Urothelium cell line (cell line): Measurements from ENCODE around the gene MATCAP1.

Source experiments
- DNase-seq: peaks from one replicate; pipeline ENCODE4 v3.0.0; 2011; ENCODE audit warnings: low spot score, mixed read lengths
- FAIRE-seq: peaks from 2 replicates; lab custom pipeline; 2011; peaks lifted over from hg19 to GRCh38; lab: Jason Lieb, UNC

MATCAP1 gene

DNA sequence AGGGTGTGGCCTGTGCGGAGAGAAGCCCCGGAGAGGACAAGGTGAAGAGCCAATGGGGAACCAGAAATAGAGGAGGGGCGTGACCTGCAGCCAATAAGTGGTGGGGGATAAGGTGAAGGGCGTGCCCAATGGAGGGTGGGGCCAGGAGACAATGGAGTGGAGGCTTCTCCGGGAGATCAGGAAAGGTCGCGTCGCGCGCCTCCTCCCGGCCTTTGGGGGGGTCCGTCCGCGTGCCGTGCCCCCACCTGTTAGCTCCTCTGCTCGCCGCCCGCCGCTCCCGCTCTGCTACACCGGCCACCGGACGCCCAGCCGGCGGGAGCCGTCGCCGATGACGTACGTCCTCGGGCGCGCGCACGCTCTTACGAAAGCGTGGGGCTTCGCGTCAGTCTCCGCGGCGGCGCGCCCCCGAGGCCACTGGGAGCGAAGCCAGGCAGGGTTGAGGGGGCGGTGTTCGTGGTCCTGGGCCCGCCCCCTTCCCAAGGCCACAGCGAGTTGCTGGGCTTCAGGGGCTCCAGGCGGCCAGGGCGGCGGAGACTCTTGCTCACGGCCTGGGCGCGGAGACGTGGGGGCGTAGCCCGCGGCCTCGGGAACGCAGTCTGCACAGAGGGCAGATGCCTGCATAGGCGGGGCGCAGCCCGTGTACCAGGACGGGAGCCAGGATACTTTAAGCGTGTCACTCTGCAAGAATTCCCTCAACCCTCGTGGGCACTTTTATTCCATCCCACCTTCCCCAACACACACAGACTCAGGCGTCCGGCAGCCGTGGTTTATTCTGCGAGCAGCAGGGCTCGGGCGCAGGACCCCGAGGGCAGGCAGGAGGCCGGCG lies at the start of gene MATCAP1:
TSS of gene MATCAP1 (minus strand) at position 337 of the 826 bp plus-strand sequence. CDS start 3,353 bp downstream, outside the sequence.
- DNase-seq (peak; percentile 99), FAIRE-seq (peak; percentile 98)

DNA sequence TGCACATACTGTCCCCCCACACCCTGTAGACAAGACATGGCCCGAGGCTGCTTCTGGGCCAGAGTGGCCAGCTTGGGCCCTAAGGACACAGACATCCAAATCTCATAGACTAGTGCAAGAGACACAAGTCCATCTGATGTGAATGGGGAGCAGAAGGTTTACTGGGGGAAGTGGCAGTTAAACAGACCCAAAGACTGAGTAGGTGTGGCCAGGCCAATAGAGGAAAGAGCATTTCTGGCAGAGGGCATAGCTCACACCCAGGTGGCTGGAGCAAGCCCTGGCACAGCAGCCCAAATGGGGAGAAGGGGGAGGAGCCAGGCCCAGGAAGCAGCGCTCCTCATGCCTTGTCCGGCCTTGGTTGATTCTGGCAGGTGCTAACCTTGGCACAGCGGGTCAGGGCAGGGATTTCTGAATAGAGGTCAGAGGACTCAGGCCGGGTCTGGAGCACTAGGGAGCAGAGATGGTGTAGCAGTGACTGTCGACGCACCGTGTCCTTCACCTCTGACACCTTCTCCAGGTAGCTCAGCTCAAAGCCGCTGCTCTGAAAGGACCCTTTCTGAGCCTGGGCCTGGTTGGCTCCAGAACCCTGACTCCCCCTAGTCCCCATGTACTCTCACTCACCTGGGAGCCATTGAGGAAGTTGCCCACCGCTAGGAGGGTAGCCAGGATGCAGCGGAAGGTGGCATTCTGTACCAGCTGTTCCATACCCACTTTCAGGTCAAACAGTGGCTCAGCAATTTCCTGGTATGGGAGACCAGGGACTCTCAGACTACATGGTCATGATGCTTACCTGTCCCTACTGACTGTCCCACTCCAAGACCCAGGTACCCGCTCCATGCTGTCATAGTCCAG lies 47.3 kb upstream of the MATCAP1 start:
- no peak for DNase-seq
- FAIRE-seq: no peak

DNA sequence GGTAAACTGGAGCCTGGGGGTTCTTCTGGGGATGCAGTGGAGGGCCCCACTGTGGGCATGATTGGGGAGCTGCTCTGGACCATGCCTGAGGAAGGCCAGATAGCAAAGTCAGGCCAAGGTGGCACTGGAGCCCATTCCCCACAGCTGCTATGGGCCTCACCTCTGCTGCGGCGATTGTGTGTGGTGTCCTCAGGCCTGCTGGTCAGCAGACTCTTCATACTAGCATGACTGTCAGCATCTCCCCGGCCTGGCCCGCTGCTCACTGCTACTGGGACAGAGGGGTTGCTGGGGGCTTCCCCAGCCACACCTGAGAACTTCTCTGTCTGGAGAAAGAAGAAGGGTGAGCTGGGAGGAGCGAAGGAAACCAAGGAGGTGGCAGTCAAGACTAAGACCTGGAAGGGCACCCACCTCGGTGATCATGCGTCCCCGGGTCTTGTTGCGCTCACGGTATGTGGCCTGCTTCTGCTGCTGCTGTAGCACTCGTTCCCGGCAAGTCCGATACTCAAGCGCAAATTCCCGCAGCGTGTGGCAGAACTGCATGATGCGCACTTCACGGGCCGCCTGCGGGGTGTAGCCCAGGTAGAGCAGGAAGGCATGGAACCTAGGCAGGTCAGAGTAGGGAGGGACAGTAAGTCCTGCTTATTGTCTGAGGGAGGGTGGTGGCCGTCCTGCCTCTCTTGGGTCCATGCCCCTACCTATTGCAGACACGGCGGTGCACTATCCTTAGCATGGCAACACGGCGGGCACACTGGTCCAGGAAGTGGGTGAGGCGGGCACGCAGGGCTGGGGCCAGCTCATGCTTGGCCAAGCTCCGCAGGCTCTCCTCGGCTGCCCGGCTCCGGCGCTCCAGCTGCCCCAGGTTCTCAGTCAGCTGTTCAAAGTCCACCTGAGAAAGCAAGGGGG lies 46.4 kb upstream of the MATCAP1 start:
- FAIRE-seq (no peak), DNase-seq (no peak)

GRCh38 chr16:67228905-67229304 lies 45.1 kb upstream of the MATCAP1 start:
- DNase-seq: no peak

DNA sequence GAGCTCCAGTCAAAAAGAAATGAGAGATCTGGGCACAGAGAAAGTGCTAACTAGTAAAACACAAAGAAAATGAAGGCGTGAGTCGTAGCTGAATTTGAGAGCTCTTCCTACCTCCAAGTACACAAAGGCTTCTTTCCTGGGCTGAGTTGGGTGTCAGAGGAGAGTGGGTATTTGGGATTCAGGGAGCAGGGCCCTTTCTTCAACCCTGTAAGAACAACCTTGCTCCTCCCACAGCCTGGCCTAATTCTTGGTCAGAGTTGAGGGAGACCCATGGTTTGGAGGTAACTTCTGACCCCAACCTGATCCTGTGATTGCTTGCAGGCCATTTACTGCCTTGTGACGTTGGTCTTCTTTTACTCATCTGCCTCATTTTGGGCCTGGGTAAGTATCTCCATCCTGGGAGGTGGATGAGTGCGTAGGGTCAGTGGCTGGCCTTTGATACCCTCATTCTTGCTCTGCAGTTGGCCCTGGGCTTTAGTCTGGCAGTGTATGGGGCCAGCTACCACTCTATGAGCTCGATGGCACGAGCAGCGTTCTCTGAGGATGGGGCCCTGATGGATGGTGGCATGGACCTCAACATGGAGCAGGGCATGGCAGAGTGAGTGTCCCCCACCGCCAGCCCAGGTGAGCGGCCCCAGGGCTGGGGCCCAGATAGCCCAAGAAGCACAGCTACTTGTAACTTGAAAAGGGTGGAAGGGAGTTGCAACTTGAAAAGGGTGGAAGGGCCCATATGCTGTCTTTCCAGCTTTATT lies 44.4 kb upstream of the MATCAP1 start:
- FAIRE-seq (no peak), DNase-seq (no peak)

More at GRCh38 chr16:67228905-67229304, 45.1 kb upstream of the MATCAP1 start:
- no peak for FAIRE-seq

DNA sequence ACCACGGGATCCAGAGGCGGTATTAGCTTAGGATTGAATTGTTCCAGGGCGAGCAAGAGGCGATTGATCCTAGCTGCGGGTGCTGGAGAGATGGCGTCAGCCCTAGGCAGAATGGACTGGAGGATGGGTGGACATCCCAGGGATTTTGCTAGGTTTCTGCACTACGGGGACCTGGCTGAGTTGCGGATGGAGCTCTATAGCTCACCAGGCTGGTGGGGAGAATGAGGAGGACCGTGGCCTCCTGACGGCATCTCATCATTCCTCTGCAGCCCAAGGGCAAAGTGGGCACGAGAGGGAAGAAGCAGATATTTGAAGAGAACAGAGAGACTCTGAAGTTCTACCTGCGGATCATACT lies 43.8 kb upstream of the MATCAP1 start:
- FAIRE-seq (no peak), DNase-seq (no peak)

DNA sequence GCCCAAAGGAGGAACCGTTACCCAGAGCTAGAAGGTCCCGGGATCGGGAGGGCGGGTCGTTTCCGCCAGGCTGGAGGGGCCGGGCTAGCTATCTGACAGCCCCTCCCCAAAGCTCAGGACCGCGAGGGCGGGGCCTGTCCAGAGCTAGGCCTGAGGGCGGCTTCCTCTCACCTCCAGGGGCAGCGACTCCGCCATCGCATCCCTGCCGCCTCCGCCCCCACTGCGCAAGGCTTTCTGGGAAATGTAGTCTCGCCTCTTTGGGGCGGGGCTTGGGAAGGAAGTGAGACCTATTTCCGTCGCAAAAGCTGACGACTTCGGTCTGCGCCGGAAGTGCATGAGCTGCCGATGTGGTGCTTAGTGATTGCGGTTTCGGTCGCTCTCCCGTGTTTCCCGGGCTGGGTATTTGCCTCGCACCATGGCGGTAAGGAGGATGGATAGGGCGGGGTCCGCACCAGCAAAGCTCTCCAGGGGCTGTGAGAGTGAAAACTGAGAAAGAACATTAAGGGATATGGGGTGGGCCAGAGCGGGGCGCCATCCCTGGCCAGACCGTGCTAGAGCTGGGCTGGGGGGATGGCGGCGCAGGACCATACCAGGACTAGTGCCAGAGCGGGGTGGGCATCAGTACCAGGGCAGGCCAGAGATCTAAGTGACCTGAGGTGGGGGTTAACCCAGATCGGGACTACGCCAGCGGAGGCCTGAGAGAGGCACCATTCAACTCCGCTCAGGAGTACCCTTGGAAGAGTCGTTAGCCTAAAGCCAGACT lies 43.2 kb upstream of the MATCAP1 start, which contains the start of gene TMEM208:
TSS of gene TMEM208 (plus strand) at position 327 of the 763 bp plus-strand sequence. CDS start at position 416, 89 bp downstream.
- peak; percentile 77 for FAIRE-seq

DNA sequence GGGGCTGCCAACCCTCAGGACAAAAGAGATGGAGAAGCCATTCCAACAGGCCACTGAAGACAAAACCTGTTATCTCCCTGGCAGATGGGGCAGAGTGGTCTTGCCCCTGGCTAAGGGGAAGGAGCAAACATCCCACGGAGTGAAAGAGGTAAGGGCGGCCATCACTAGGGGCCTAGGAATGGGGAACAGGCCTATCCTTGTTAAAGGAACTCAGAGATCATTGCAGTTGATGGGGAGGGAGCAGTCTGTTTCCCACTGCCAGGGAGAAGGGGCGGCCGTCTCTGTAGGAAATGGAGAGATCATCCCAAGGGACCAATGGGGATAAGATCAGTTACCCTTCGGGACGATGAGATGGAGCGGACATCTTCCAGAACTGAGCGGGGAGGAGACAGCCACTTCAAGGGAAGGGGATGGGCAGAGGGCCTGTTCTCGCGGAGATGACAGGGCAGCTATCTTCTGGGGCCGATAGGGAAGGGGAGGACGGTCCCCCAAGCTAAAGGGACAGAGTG lies 42.6 kb upstream of the MATCAP1 start:
- FAIRE-seq (no peak), DNase-seq (no peak)

More for the DNA sequence above, 43.2 kb upstream of the MATCAP1 start, which contains the start of gene TMEM208:
- DNase-seq: peak; percentile 99

DNA sequence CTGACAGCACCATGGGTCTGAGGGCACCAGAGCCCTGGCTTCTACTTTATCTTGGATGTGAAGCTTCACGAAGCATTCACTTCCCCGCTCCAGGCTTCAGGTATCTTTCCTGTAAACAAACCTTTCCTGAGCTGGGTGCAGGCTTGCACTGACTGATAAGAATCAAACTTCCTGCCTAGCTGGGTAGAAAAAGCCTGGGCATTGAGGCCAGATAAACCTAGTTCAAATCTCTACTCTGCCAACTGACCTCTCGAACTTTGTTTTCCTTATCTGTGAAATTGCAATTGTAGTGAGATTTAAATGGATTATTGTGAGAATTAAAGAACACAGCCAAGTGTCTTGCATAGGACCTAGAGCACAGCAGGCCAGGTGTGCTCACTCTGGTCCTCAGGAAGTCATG lies 40.2 kb upstream of the MATCAP1 start:
- no peak for FAIRE-seq

GRCh38 chr16:67216612-67217490 lies 33.1 kb upstream of the MATCAP1 start:
- DNase-seq: no peak
- no peak for FAIRE-seq

More for the DNA sequence above, 40.2 kb upstream of the MATCAP1 start:
- no peak for DNase-seq

DNA sequence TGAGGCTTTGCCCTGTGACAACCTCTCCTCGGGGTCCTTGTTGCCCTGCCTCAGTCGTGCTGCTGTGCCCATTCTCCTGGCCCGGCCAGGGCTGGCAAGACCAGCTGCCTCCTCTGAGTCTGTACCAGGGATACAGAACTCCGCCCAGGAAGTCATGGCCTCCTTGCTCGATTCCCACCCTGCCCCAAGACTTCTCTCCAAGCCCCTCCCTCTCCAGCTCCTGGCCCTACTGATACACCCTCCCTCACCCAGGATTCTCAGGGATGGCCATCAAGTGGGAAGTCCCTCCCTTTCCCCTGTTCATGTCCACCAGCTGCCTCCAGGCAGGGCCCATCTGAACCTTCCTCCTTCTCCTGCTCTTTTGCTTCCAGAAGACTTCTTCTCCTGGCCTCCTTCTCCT lies 31.9 kb upstream of the MATCAP1 start:
- FAIRE-seq (no peak), DNase-seq (no peak)

DNA sequence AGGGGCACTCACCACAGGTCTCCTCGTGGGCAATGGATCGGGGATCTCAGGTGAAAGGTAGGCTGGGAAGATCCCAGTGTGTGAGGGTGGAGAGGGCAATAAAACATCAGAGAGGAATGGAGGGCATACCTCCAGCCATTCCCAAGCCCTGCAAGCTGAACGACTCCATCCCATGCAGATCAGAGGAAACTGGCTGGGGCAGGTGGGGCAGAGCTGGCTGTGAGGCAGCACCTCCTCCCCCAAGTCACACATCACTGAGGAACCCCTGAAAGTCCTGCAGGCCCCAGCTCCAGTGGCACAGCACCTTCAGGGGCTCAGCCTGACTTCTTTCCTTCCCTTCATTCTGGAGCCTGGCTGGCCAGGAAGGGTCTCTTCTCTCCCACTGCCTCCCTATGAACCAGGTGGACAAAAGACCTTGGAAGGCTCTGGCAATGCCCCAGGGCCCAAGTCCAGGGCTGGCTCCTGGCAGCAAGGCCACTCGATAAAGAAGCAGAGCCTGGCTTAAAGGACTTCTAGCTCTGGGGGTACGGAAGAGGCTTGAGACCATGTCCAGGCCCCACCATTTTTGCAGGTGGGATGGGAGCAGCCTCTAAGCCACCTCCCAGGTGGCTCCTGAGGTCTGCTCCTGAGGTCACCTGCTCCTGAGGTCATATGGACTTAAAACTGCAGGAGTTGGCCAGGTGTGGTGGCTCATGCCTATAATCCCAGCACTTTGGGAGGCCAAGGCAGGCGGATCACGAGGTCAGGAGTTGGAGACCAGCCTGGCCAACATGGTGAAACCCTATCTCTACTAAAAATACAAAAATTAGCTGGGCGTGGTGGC lies 29.6 kb upstream of the MATCAP1 start:
- no peak for FAIRE-seq
- no peak for DNase-seq

GRCh38 chr16:67212766-67213165 lies 29.0 kb upstream of the MATCAP1 start:
- FAIRE-seq: no peak
- peak; percentile 55 for DNase-seq

GRCh38 chr16:67211674-67212073 lies 27.9 kb upstream of the MATCAP1 start:
- no peak for DNase-seq
- FAIRE-seq: no peak

- FAIRE-seq: no peak
Observed at GRCh38 chr16:67210069-67210937, 26.5 kb upstream of the MATCAP1 start.

DNA sequence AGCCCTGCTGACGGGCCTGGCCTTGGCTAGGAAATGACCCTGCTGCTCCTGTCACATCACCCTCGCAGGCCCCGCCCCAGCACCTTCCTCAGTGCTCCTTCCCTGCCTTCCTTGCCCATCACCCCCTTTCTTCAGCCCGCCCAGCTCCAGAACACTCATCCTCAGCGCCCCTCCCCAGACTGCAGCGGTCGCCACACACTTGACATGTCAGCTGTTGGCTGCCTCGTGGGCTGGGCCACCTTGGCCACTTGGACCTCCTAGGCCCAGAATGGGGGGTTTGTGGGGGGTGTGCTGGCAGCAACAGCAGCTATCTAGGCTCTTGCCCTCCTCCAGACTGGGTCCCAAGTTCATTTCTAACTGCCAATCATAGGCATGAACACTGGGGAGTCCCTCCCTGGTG lies 25.8 kb upstream of the MATCAP1 start:
- no peak for FAIRE-seq
- no peak for DNase-seq

More at GRCh38 chr16:67210069-67210937, 26.5 kb upstream of the MATCAP1 start:
- DNase-seq: no peak
